Measurements from ENCODE around the gene ITGB1BP1. TPM values are rescaled to one million over a fixed set of nuclear protein-coding genes. Genes with fewer than 3 reads are reported as not detected.

The ITGB1BP1 gene
- total RNA-seq, 1 experiment from 2014 or later: 68.1 TPM

- no peaks in the 10 kb centered on the region for H3K79me2 ChIP-seq (ENCODE audit: low read depth)
- intact Hi-C loops (cut with micrococcal nuclease; ENCODE audit: unreplicated experiment): no loop called here
- no peaks in the 10 kb centered on the region for H3K9me3 ChIP-seq (ENCODE audit: insufficient read depth, low read depth)
- H3F3A ChIP-seq (ENCODE audit: insufficient read depth, low read depth): peaks cover 67% of the 10 kb centered on the region
- no peak overlapping the region for H2AFZ ChIP-seq
- ChIA-PET POLR2A (ENCODE audit: unreplicated experiment) (no interaction called here), CTCF (no interaction called here)
- H3K27ac ChIP-seq: no peak overlapping the region
- peaks cover 41% of the 10 kb centered on the region for H3K36me3 ChIP-seq (ENCODE audit: low read depth)
- no peaks in the 10 kb centered on the region for H3K9me2 ChIP-seq (ENCODE audit: insufficient read depth)
- BruUV-seq (replicated peaks): no TSS peak
- no peak for DNase-seq
- no peak overlapping the region for H3K4me3 ChIP-seq
- no peak for TF ChIP-seq CTCF (conservative IDR thresholded peaks at IDR 0.05)
- no peak for TF ChIP-seq EZH2 (IDR thresholded peaks at IDR 0.05; ENCODE audit: low read depth)
- H3K27me3 ChIP-seq (ENCODE audit: insufficient read depth, low read depth): no peaks in the 10 kb centered on the region
- H3K4me1 ChIP-seq (replicated peaks; ENCODE audit: insufficient read depth): peaks cover 18% of the 10 kb centered on the region
- no peak overlapping the region for H3K4me2 ChIP-seq
- no peaks in the 10 kb centered on the region; the same call in 1 of the 2 replicates for H4K20me1 ChIP-seq (ENCODE audit: insufficient read depth)
These were observed 15.9 kb downstream of the ITGB1BP1 start for GRCh38 chr2:9407363-9407811.

- CTCF ChIA-PET: no interaction called here
- DNase-seq: no peak
These were observed 16.6 kb downstream of the ITGB1BP1 start for GRCh38 chr2:9406529-9407362.

GRCh38 chr2:9405636-9406035 lies 17.7 kb downstream of the ITGB1BP1 start:
- no peak for TF ChIP-seq CTCF (conservative IDR thresholded peaks at IDR 0.05)
- no peak for TF ChIP-seq EZH2 (IDR thresholded peaks at IDR 0.05; ENCODE audit: low read depth)
- Histone ChIP-seq H3K27me3 (ENCODE audit: insufficient read depth, low read depth) (no peaks in the 10 kb centered on the region), H3K4me3 (no peak overlapping the region), H4K20me1 (ENCODE audit: insufficient read depth) (no peaks in the 10 kb centered on the region; the same call in 1 of the 2 replicates), H3K4me1 (replicated peaks; ENCODE audit: insufficient read depth) (peaks cover 27% of the 10 kb centered on the region), H3K9me2 (ENCODE audit: insufficient read depth) (no peaks in the 10 kb centered on the region), H3F3A (ENCODE audit: insufficient read depth, low read depth) (peaks cover 70% of the 10 kb centered on the region), H3K79me2 (ENCODE audit: low read depth) (no peaks in the 10 kb centered on the region), H3K9me3 (ENCODE audit: insufficient read depth, low read depth) (no peaks in the 10 kb centered on the region), H2AFZ (no peak overlapping the region), H3K36me3 (ENCODE audit: low read depth) (peaks cover 36% of the 10 kb centered on the region), H3K4me2 (no peak overlapping the region), H3K27ac (no peak overlapping the region)
- ChIA-PET CTCF (no interaction called here), POLR2A (ENCODE audit: unreplicated experiment) (no interaction called here)
- BruUV-seq (replicated peaks): no TSS peak
- intact Hi-C loops (cut with micrococcal nuclease; ENCODE audit: unreplicated experiment): no loop called here
- no peak for DNase-seq

More at GRCh38 chr2:9406529-9407362, 16.6 kb downstream of the ITGB1BP1 start:
- intact Hi-C loops (cut with micrococcal nuclease; ENCODE audit: unreplicated experiment): no loop called here
- H3K27ac ChIP-seq: 0 out of 2 replicates have a peak overlapping the region, but pooled peaks have one; percentile 1
- TF ChIP-seq EZH2 (IDR thresholded peaks at IDR 0.05; ENCODE audit: low read depth) (no peak), CTCF (conservative IDR thresholded peaks at IDR 0.05) (no peak)
- POLR2A ChIA-PET (ENCODE audit: unreplicated experiment): no interaction called here
- peaks cover 18% of the 10 kb centered on the region for H3K4me1 ChIP-seq (replicated peaks; ENCODE audit: insufficient read depth)
- no peaks in the 10 kb centered on the region for H3K79me2 ChIP-seq (ENCODE audit: low read depth)
- no peak overlapping the region for H3K4me2 ChIP-seq
- H3K9me2 ChIP-seq (ENCODE audit: insufficient read depth): no peaks in the 10 kb centered on the region
- H3K4me3 ChIP-seq: no peak overlapping the region
- H2AFZ ChIP-seq: no peak overlapping the region
- peaks cover 70% of the 10 kb centered on the region for H3F3A ChIP-seq (ENCODE audit: insufficient read depth, low read depth)
- no TSS peak for BruUV-seq (replicated peaks)
- H4K20me1 ChIP-seq (ENCODE audit: insufficient read depth): no peaks in the 10 kb centered on the region; the same call in 1 of the 2 replicates
- no peaks in the 10 kb centered on the region for H3K9me3 ChIP-seq (ENCODE audit: insufficient read depth, low read depth)
- peaks cover 42% of the 10 kb centered on the region for H3K36me3 ChIP-seq (ENCODE audit: low read depth)
- H3K27me3 ChIP-seq (ENCODE audit: insufficient read depth, low read depth): no peaks in the 10 kb centered on the region

All from PC-9 (cell line).